DMS153 (cell line): Measurements from ENCODE around the gene NOL4L.
"Not testable (repeated sequence)": the region's sequence is repeated elsewhere in the genome, so short reads cannot be mapped to it uniquely, and the experiment has no call there.

Source experiments
- DNase-seq: peaks from one replicate; lab custom pipeline; 2025; lab: John Stamatoyannopoulos, UW

NOL4L gene

DNA sequence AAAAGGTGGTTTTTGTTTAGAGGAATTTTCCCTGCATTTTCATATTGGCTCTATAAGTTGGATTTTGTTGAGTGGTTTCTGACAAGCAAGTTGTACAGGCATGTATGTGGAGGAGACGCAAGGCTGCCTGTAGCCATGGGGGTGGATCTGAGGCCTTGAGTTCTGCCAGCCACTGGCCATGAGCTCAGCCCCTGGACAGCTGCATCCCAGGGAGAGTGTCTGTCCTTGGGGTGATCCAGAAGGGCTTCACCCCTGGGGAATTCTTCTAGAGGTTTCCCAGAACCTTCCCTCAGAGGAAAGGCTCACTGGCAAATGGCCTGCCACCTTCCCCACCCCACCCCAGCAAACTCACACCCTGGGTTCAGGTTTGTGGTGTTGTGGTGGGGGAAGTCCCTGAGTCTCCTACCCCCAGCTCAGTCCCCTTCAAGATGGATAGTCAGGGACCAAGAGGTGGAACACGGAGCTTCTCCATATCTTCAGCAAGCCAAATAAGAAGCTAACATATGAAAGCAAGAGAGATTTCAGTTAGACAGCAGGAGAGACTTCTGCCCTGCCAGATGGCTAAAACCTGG is 11.6 kb upstream of the NOL4L start:
- DNase-seq: no peak

DNA sequence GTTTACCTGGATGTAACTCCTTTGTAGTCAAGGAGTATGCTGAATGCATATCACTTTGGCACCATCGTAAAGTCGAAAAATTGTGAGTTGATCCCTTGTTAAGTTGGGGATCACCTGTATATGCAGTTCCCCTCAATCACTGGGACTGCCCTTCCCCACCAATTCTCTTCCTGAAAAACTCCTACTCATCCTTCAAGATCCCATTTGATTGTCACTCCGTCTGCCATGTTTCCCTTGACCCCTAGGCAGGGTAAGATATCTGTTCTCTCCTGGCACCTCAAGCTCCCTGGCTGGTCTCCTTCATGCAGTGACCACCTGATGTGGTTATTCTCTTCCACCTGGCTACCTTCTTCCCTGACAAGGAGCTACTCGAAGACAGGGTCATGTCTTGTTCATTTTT is 10.0 kb upstream of the NOL4L start:
- DNase-seq: no peak

DNA sequence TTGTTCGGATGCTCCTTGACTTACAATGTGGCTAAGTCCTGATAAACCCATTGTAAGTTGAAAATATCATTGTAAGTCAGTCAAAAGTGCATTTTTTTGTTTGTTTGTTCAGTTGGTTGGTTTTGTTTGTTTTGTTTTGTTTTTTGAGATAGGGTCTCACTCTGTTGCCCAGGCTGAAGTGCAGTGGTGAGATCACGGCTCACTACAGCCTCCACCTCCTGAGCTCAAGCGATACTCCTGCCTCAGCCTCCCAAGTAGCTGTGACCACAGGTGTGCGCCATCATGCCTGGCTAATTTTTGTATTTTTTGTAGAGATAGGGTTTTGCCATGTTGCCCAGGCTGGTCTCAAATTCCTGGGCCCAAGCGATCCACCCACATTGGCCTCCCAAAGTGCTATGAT is 9.5 kb upstream of the NOL4L start:
- not testable (repeated sequence) for DNase-seq

DNA sequence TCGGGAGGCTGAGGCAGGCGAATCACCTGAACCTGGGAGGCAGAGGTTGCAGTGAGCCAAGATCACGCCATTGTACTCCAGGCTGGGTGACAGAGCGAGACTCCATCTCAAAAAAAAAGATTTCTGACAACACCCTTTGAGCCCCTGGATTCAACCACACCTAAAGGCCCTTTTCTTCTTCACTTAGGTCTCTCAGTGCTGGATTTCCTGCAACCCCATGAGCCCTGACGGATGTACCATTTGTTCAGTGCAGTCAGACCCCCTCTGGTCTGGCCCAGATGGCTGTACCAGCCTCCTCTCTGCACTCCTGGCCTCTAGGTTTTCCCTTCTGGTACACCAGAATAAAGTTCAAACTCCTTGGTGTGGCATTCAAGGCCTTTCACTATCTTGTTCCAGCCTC is 9.1 kb upstream of the NOL4L start:
- DNase-seq: no peak

DNA sequence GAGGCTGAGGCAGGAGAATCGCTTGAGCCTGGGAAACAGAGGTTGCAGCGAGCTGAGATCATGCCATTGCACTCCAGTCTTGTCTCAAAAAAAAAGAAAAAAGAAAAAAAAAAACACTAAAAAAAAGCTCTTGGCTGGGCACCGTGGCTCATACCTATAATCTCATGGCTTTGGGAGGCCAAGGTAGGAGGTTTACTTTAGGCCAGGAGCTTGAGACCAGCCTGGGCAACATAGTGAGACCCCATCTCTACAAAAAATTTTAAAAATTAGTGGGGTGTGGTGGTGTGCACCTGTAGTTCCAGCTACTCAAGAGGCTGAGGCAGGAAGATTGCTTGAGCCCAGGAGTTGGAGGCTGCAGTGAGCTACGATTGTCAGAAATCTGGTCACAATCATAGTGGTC is 7.5 kb upstream of the NOL4L start:
- DNase-seq: not testable (repeated sequence)

DNA sequence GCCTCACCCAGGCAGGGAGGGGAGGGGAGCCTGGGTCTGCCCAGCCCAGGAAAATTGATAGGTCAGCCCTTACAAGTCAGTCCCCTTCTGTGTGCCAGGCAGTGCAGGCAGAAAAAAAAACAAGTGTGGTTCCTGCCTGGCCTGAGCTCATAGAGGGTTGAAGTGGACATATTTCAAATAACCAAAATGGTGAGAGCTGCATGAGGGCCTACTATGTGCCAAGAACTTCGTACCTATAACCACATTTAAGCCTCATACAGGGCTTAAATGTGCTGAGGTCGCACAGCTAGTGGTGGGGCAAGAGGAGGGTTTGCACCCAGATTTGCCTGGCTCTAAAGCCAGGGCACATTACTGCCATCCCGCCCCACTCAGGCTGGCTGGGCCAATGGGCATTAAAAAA is 6.9 kb upstream of the NOL4L start:
- no peak for DNase-seq

DNA sequence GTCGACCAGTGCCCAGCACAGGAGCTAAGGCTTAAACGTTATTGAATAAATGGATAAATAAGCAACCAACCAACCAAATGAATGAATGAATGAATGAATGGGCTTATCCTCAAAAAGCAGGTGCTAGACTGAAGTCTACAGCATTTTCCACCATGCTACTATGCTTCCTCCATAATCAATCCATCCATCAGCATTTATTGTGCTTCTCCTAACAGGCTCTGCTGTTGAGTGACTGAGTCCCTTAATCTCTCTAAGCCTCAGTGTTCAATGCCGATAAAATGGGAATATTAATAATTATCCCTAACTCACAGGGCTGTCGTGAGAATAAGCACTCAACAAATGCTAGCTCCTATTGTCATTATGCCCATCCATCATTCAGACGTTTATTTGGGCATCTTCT is 4.6 kb upstream of the NOL4L start:
- no peak for DNase-seq

DNA sequence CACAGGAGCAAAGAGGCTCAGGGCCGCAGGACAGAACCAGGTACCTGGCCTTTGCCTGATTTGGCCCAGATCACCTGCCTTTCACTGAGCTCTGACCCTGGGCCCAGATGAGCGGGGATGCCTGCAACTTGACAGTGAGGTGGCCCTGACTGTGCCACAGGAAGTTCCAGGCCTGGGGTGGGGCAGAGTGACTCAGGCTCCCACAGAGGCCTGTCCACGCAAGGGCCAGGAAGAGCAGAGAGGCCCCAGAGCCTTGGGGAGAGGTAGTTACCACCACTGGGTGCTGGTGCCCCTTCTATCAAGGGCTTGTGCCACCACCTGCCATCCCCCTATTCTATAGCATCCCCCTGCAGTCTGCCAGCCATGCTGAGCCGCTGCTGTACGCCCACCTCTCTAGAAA is 4.1 kb upstream of the NOL4L start:
- DNase-seq: no peak

DNA sequence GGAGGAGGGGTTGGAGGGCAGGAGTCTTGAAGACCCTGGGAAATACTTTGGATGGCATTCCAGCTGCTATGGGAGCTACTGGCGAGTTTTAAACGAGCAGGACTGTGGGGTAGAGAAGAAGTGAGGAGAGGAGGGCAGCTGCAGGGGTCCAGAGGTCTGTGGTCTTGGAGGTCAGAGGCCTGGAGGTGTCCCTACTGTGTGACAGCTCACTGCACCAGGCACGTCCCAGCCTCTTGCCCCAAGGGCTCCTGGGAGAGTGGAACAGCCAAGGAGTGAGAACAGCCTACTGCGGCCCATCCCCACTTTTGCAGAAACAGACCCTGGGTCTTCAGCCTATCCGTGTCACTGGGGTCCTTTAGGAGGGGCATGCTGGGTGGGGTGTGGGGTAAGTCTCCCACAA is 2.9 kb upstream of the NOL4L start:
- no peak for DNase-seq

DNA sequence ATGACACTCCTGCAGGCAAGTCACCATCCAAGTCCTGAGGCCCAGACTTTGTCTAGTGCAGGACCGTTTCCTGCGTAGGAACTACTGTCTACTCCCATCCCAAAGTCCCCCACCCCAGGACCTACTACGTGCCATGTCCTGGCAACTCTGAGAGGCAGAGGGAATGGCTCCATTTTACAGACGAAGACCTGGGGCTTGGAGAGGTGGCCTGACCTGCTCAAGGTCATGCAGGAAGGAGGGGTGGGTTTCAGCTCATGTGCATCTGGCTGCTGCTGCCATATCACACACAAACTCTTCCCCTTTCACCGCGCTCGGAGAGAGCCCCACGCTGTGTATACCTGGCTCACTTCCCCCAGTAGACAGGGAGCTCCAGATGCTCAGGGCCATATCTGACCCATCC is 1.2 kb upstream of the NOL4L start:
- DNase-seq: no peak

DNA sequence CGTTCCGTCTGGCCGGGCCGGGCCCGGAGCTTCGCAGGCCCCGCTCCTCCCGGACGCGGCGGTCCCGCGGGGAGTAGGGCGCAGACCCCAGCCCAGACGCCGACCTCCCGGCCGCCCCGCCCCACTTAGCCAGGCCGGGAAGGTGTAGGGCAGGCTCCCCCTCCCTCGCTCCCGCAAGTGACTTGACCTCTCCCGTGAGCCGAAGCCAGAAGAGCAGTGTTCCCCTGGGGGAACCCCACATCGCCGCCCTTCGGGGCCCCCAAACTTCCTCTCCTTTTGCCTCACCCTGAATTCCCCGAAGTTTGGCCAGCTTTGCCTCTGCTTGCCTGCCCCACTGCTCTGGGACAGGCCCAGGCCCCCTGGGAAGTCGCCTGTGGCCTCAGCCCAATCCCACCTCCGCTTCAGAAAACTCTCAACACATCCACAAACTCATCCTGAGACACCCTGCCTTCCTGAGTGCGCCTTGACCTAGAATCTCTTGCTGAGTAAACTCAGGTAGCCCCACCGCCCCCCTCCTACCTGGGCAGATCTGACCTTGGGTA is 524 bp upstream of the NOL4L start:
- DNase-seq: no peak

DNA sequence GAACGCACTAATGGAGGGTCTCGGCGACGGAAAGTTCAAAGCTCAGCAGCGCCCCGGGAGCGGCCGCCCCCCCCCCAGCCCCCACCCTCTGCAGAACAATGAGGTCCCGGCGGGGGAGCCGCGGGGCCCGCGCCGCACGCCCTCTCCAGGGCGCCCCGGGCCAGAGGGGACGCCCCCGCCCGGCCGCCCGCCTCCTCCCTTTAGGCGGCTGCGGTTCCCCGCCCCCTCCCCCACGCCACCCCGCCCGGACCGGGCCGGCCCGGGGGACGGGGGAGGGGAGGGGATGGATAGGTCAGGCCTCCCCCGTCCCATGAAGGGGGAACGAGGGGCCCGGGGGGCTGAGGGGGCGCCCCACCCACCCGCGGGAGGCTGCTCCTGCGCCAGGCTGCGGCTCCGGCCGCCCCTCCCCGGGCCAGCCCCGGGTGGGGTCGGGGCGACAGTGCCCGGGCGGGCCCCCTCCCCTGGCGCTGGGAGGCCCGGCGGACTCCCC is 1.5 kb downstream of the NOL4L start:
- DNase-seq: no peak

DNA sequence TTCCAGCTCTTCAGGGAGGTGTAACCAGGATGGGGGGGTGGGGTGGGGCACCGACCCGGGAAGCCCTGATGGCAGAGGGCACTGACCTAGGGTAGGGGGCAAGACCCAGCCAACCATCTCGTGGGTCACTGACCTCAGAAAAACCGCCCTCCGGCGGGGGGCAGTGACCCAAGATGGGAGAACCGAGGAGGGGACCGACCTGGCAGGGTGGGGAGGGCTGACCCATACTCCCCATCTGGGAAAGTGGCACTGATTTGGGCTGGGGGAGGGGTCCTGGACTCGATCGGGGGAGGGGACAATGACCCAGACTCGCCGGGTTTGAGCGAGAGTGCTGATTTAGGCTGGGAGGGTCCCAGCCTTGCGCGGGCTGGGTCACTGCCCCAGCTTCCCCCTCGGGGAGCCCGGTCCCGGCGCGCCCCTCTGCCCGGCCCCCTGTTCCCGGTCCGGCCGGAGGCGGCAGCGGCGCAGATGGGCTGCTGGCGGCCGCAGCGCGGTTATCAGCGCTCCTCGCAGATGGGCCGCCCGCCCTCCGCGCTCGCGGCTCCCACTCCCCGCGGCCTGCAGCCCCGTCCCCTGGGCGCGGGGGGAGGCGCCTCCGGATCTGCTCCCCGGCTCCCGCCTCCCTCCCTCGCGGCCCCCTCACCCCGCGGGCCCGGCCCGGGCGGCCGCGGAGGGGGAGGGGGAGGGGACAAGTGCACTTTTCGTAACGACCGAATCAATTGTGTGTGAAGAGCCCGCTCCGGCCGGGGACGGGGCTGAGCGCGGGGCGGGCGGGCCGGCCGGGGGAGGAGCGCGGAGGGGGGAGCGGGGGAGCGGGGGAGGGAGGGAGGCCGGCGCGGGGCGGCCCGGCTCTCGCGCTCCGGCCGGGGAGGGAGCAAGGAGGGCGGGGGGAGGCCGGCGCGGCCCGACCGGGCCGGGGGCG is 2.2 kb downstream of the NOL4L start:
- no peak for DNase-seq

DNA sequence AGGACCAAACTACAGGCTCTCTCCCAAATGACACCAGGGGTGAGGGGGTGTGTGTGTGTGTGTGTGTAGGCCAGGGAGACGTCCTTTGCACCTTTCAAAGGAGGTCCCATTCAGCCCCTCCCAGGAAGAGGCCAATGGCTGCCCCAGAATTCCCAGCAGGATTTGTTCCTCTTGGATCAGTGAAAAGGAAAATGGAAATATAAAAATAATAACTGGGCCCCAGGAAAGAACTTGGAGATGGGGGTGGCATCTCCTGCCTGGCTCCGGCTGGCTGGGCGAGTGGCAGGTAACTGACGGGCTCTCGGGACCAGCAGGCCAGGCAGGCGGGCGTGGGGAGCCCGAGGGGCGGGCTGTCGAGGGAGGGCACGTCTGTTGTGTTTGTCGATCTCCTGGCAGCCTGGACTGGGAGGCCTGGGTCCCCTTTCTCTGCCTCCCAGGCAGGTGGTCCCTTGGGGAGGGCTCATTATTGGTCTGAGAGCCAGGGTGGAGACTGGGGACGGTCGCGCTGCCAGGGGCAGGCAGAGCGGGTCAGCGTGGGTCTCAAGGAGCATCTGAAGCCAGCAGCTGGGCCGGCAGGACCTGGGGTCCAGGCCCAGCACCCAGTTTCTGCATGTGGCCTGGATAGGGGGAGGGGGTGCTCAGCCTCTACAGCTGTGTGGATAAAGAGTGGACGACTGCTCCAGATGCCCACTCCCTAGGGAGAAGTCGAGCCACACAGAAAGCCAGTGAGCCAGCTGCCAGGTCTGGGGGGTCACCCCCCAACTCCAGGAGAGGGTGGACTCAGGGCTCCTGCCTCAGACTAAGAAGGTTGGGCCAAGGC is 3.1 kb downstream of the NOL4L start:
- no peak for DNase-seq

DNA sequence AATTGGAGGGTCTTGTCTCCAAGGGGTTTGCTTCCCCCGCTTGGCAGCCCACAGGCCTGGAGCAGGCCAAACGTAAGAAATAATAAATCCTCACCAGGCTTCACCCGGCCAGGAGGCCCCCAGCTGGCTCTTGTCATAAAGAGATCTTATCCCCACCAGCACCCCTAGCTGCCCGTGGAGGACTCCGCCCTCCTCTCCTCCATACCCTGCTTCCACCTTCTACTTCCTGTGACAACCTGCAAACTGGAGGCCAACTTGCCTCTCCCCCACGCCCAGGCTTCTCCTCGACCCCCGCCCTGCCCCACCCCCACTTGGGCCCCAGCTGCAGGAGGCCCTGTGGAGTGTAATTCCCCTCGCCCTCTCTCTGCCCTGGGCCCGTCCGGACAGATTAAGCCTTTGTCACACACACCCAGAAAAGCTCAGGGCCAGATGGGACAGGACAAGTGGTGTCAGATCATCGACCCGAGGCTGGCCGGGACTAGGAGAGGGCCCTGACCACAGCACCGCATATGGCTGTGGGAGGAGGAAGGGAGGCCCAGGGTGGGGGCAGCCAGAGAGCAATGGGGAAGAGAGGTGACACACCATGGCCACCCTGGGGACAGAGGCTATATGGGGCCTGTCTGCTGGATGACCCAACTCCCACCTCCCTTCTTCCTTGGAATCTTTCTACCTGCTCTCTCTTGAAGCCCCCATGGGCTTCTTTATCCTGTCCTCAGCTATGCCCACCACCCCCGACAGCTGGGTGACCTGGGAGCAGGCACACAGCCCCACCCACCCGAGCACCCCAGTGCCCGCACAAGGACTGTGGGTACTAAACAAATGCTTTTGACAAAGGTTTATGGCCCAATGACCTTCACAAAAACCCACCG is 3.9 kb downstream of the NOL4L start:
- DNase-seq: no peak

DNA sequence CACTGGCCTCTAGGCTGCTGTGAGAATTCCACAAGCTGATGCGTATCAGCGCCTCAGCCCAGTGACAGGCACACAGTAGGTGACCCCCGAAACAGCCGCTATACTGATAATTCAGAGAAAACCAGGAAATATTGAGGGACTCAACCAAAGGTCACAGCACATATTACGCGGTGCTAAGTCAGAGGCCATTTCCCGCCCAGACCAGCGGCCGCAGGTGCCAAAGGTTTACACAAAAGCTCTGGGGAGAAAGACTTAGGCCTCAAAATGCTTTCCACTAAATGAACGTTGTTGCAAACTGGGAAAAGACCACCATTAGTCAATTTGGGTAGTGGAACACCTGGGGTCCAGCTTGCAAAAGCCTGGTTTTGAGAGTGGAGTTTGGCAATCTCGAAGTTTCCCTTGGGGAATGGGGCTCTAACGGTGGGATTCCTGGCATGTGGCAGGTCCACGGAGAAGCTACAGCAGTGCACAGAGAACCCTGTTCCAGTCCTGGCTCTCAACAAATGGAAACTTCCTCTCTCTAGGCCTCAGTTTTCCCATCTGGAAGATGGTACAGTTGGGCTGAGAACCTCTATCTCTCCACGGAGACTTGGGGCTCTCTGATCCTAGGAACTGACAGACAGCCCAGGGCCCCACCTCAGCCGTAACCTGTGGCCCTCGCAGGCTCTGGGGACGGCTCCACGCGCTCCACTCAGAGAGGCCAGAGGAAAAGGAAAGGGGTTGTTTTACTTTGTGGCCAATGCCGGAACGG is 4.7 kb downstream of the NOL4L start:
- DNase-seq: no peak

DNA sequence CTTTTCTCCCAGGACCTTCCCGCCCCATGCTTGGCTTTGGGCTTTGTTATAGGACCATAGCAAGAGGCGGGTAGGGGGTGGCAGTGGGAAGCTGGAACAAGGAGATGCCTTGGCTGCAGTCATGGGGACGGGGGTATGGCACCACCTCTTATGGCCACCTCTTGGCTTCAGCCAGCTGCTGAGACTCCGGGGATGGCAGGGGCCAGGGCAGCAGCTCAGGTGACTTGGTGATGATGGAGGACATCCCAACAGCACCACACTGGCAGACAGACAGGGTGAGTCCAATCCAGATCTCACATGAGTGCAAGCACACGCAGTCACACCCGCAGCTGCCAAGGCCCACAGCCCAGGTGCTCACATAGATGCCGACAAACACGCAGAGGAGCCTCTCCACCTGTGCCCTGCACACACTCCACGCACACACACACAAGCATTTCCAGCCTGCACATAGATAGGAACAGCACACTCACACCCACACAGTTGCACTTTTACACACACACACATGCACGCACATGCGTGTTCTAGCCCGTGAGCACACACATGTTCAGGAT is 6.2 kb downstream of the NOL4L start:
- no peak for DNase-seq

DNA sequence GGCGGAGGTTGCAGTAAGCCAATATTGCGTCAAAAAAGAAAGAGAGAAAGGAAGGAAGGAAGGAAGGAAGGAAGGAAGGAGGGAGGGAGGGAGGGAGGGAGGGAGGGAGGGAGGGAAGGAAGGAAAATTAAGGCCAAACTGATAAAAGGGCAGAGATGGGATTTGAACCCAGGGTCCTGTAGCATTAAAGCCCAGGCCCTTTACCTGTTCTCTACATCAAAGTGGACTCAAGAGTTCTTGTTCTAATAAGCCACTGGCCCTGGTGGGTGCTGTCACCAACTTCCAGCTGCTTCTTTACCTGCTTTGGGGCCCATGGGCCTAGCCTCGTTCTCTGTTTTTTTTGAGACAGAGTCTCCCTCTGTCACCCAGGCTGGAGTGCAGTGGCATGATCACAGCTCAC is 7.1 kb downstream of the NOL4L start:
- not testable (repeated sequence) for DNase-seq

DNA sequence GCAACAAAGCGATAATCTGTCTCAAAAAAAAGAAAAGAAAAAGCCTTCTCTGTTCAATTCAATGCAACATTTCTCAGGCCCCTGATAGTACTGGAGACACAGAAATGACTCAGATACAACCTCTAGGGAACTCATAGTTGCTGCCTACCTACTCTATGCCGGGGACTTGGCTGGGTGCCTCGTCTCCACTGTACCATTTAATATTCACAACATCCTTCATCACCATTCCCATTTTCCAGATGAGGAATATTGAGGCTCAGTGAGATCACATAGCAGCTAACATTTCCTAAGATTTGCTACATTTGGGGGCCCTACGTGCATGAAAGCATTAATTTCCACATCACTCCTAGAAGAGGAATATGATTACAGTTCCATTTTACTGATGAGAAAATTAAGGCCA is 7.5 kb downstream of the NOL4L start:
- no peak for DNase-seq

DNA sequence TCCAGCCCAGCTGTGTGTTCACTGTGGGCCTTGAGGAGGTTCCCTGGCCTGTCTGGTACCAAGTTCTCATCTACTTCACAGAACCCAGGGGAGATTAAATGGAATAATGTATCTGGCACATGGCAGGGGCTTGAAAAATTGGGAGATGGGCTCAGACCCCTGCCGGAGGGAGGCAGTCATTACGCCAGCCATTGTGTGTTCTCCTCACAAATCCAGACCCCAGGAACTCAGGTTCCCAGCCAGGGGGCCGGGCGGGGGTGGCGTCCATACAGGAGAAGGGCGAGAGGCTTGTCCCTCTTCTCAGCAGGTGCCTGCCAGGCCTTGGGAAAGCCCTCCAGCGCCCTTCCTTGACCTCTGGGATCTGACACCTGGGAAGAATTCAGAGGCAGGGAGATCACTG is 8.1 kb downstream of the NOL4L start:
- no peak for DNase-seq
